GM12878 (cell line): ENCODE results near the gene IBA57. TPM values are rescaled to one million over a fixed set of nuclear protein-coding genes. Genes with fewer than 3 reads are reported as not detected.

ENCODE experiments used
- ATAC-seq: fragments of 200-7000 bp; cut with Tn5 transposase; 3 replicates; pipeline ENCODE4 v1.9.1; 2020; ENCODE audit warnings: mild to moderate bottlenecking, moderate library complexity
- BruUV-seq: library from RNA; stranded (reverse); fragments of 400-500 nt; replicated peaks from 2 replicates; lab custom pipeline; 2021; lab: Mats Ljungman, UMichigan
- CTCF ChIA-PET: fragments of 300-600 bp; sonication (Branson Sonifier 250); formaldehyde crosslinking; extraction: SDS; loops from one replicate; lab custom pipeline; 2021; ENCODE audit warnings: inconsistent platforms; lab: Yijun Ruan, JAX
- POLR2A ChIA-PET: fragments of 350-600 bp; formaldehyde crosslinking; extraction: SDS; loops from one replicate; lab custom pipeline; 2021; ENCODE audit warnings: inconsistent platforms; lab: Charles Lee
- RAD21 ChIA-PET: fragments of 300-600 bp; sonication (Branson Sonifier 250); formaldehyde crosslinking; loops from one replicate; lab custom pipeline; 2023; ENCODE audit warnings: antibody characterized with exemption; ENCODE audit not compliant: unreplicated experiment; lab: Charles Lee
- SMC1A ChIA-PET: fragments of 300-600 bp; sonication (Branson Sonifier 250); formaldehyde crosslinking; loops from one replicate; lab custom pipeline; 2023; ENCODE audit not compliant: unreplicated experiment, uncharacterized antibody; lab: Charles Lee
- DNase-seq: peaks from one replicate; pipeline ENCODE4 v3.0.0-alpha.2; 2011; ENCODE audit warnings: low read depth, low spot score
- FAIRE-seq: peaks from 3 replicates; lab custom pipeline; 2011; peaks lifted over from hg19 to GRCh38; lab: Jason Lieb, UNC
- H2AFZ ChIP-seq: 2 replicates; pipeline ENCODE4 v1.6.0; 2011; ENCODE audit warnings: low read depth, low read length, control low read depth; ENCODE audit not compliant: control insufficient read depth
- H3K27ac ChIP-seq: 2 replicates; pipeline ENCODE4 v1.5.1; 2011; ENCODE audit warnings: control low read depth; ENCODE audit not compliant: control insufficient read depth, insufficient read depth
- H3K27me3 ChIP-seq, 2 experiments: replicated peaks in 1 of 2; 2 replicates each; pipeline versions ENCODE4 v1.6.0 to v1.6.1; 2011; ENCODE audit warnings: low read length in 1 of 2; ENCODE audit not compliant: control insufficient read depth in 2 of 2, insufficient read depth in 2 of 2
- H3K36me3 ChIP-seq, 2 experiments: 2 replicates each; pipeline ENCODE4 v1.5.1; 2011; ENCODE audit warnings: low read length in 1 of 2; ENCODE audit not compliant: control insufficient read depth in 2 of 2, insufficient read depth in 2 of 2
- H3K4me1 ChIP-seq: 2 replicates; pipeline ENCODE4 v1.6.1; 2011; ENCODE audit warnings: mild to moderate bottlenecking, low read length, moderate library complexity, mixed read lengths; ENCODE audit not compliant: control insufficient read depth, insufficient read depth
- H3K4me2 ChIP-seq: 2 replicates; pipeline ENCODE4 v1.6.0; 2011; ENCODE audit warnings: control low read depth; ENCODE audit not compliant: control insufficient read depth, insufficient read depth
- H3K4me3 ChIP-seq: fragments of 200-600 bp; sonication (generic); 2 replicates; pipeline ENCODE4 v1.5.1; 2016
- H3K79me2 ChIP-seq: 2 replicates; pipeline ENCODE4 v1.6.0; 2011; ENCODE audit warnings: low read length; ENCODE audit not compliant: control insufficient read depth, insufficient read depth
- H3K9ac ChIP-seq: 2 replicates; pipeline ENCODE4 v1.8.0; 2011; ENCODE audit warnings: low read length, control low read depth, mixed read lengths; ENCODE audit not compliant: control insufficient read depth, insufficient read depth
- H3K9me3 ChIP-seq: replicated peaks from 3 replicates; pipeline ENCODE4 v1.5.1; 2011; ENCODE audit warnings: mild to moderate bottlenecking, low read length; ENCODE audit not compliant: control insufficient read depth, insufficient read depth
- H4K20me1 ChIP-seq: 2 replicates; pipeline ENCODE4 v1.6.0; 2011; ENCODE audit not compliant: control insufficient read depth, insufficient read depth
- BMI1 ChIP-seq: fragments of 450-650 bp; IDR thresholded peaks from 2 replicates; pipeline ENCODE4 v1.6.1; 2016; ENCODE audit warnings: mild to moderate bottlenecking, moderate library complexity, borderline replicate concordance
- CBX3 ChIP-seq: fragments of 200-600 bp; sonication (generic); IDR thresholded peaks from 2 replicates; pipeline ENCODE4 v1.6.1; 2016; ENCODE audit warnings: low read depth, borderline replicate concordance
- CEBPZ ChIP-seq: fragments of 150-350 bp; IDR thresholded peaks from 2 replicates; pipeline ENCODE4 v1.6.1; 2016; ENCODE audit warnings: low read depth, low read length
- DPF2 ChIP-seq: fragments of 450-650 bp; IDR thresholded peaks from 2 replicates; pipeline ENCODE4 v1.6.1; 2017; ENCODE audit warnings: mild to moderate bottlenecking
- IRF4 ChIP-seq: IDR thresholded peaks from 2 replicates; pipeline ENCODE4 v1.6.1; 2011; ENCODE audit warnings: low read depth, low read length
- PKNOX1 ChIP-seq: fragments of 450-650 bp; IDR thresholded peaks from 2 replicates; pipeline ENCODE4 v1.6.1; 2016; ENCODE audit warnings: mild to moderate bottlenecking
- PRDM15 ChIP-seq: fragments of 450-650 bp; formaldehyde crosslinking; IDR thresholded peaks from 2 replicates; pipeline ENCODE4 v1.4.0; 2020; ENCODE audit warnings: mild to moderate bottlenecking, moderate library complexity
- RAD21 ChIP-seq: IDR thresholded peaks from 2 replicates; pipeline ENCODE4 v1.6.1; 2011; ENCODE audit warnings: mild to moderate bottlenecking, low read depth, low read length, moderate library complexity; ENCODE audit not compliant: insufficient read depth
- RB1 ChIP-seq: fragments of 450-650 bp; formaldehyde crosslinking; IDR thresholded peaks from 2 replicates; pipeline ENCODE4 v1.6.1; 2017; ENCODE audit warnings: mild to moderate bottlenecking, borderline replicate concordance
- RELA ChIP-seq: fragments of 450-650 bp; IDR thresholded peaks from 2 replicates; pipeline ENCODE4 v1.8.0; 2014; ENCODE audit warnings: borderline replicate concordance; ENCODE audit not compliant: partially characterized antibody
- ZBTB4 ChIP-seq: fragments of 450-650 bp; formaldehyde crosslinking; IDR thresholded peaks from 2 replicates; pipeline ENCODE4 v1.4.0; 2022; ENCODE audit warnings: mild to moderate bottlenecking, moderate library complexity
- ZNF384 ChIP-seq: IDR thresholded peaks from 2 replicates; pipeline ENCODE4 v1.6.1; 2012; ENCODE audit warnings: low read depth, mild to moderate bottlenecking, low read length, improper control_type of control experiment, borderline replicate concordance
- WGBS: methylation state at CpG from one replicate; pipeline ENCODE4 v1.1.6; 2016; ENCODE audit warnings: low lambda C conversion rate; ENCODE audit not compliant: insufficient replicate concordance, insufficient coverage; ENCODE audit errors: missing lambda C conversion rate; 5-methylcytosine and 5-hydroxymethylcytosine counted together
- in situ Hi-C: fragments of 300-500 bp; cut with MboI; formaldehyde crosslinking; loops from 9 replicates; pipeline ENCODE4 v1.14.3; 2018; ENCODE audit warnings: mixed read lengths
- intact Hi-C: fragments of 100-400 bp; cut with micrococcal nuclease; formaldehyde crosslinking; loops from one replicate; pipeline ENCODE4 v1.14.2; 2022; ENCODE audit not compliant: unreplicated experiment
- polyA plus RNA-seq, 11 experiments: library from polyadenylated mRNA; depleted of rRNA in 4 of 11; unstranded in 6 of 11; stranded (reverse) in 5 of 11; fragments of >200 nt; fragmentation: Nextera tagmentation in 4 of 11; fragmentation: Illumina TruSeq in 1 of 11; extraction: Ambion mirVana in 4 of 11; extraction: Trizol in 1 of 11; gene quantifications; 1 replicate in 1 of 11; 2 replicates in 10 of 11; pipeline versions ENCODE4 v1.2.1 to v1.2.3, GENCODE V29; 2011 to 2016; ENCODE audit warnings: inconsistent platforms in 2 of 11, missing spikeins in 2 of 11, low read depth in 1 of 11
- total RNA-seq, 4 experiments: library from RNA; depleted of rRNA in 3 of 4; stranded (reverse); fragments of >200 nt in 3 of 4; fragmentation: Illumina TruSeq in 1 of 4; extraction: Trizol in 1 of 4; gene quantifications; 2 replicates each; pipeline versions ENCODE4 v1.2.1 to v1.2.3, GENCODE V29; 2013 to 2021

IBA57 gene
- total and polyA plus RNA-seq, 10 of the 15 experiments (the other 5 are each of a cell fraction or from before 2014, with no cell fraction given) = 0.51 to 8.6 (median 3.7) TPM

- no peak overlapping the region for H2AFZ ChIP-seq
- intact Hi-C loops = no loop called here
- H3K36me3 ChIP-seq = no peaks in the 10 kb centered on the region
- H3K4me1 ChIP-seq = no peaks in the 10 kb centered on the region
- FAIRE-seq = no peak
- no peak overlapping the region for H3K4me2 ChIP-seq
- H3K79me2 ChIP-seq = no peaks in the 10 kb centered on the region
- no peak overlapping the region for H3K27ac ChIP-seq
- no peaks in the 10 kb centered on the region for H4K20me1 ChIP-seq
- no peaks in the 10 kb centered on the region; a peak in 2 of 4 replicates for H3K27me3 ChIP-seq
- DNase-seq = no peak
- H3K4me3 ChIP-seq = no peak overlapping the region
- RAD21 ChIA-PET = no interaction called here
- CTCF ChIA-PET = no interaction called here
- POLR2A ChIA-PET = no interaction called here
- H3K9ac ChIP-seq = no peak overlapping the region
- 32% methylated on average over 15 of the region's 16 CpGs for WGBS
- BruUV-seq = no TSS peak
- in situ Hi-C loops = no loop called here
- ATAC-seq = no peak
- SMC1A ChIA-PET = no interaction called here
- no peaks in the 10 kb centered on the region for H3K9me3 ChIP-seq
- TF ChIP-seq PKNOX1 = no peak
- TF ChIP-seq RAD21 = no peak
- no peak for TF ChIP-seq CBX3
- TF ChIP-seq ZBTB4 (CRISPR knock-in tag) = no peak
- no peak for TF ChIP-seq BMI1
- no peak for TF ChIP-seq DPF2
- TF ChIP-seq CEBPZ = no peak
- TF ChIP-seq PRDM15 (CRISPR knock-in tag) = no peak
- TF ChIP-seq RELA = no peak
- TF ChIP-seq RB1 = no peak
- TF ChIP-seq IRF4 = no peak
- no peak for TF ChIP-seq ZNF384
Measured at GRCh38 chr1:228206582-228207351, 41.2 kb downstream of the IBA57 start.
